HUDEP-2 (cell line): ENCODE results near the gene CCDC9.
"Not testable (repeated sequence)": the region's sequence is repeated elsewhere in the genome, so short reads cannot be mapped to it uniquely, and the experiment has no call there.

Experiments used
- DNase-seq, 76 experiments: peaks; one replicate each; lab custom pipeline; 2025; ENCODE audit not compliant: unreplicated experiment in 76 of 76; lab: John Stamatoyannopoulos, UW

The CCDC9 gene

GRCh38 chr19:47258434-47258833 is 2.1 kb downstream of the CCDC9 start:
- no peak for DNase-seq

- DNase-seq: no peak
These were observed 2.7 kb downstream of the CCDC9 start for GRCh38 chr19:47258895-47259555.

DNA sequence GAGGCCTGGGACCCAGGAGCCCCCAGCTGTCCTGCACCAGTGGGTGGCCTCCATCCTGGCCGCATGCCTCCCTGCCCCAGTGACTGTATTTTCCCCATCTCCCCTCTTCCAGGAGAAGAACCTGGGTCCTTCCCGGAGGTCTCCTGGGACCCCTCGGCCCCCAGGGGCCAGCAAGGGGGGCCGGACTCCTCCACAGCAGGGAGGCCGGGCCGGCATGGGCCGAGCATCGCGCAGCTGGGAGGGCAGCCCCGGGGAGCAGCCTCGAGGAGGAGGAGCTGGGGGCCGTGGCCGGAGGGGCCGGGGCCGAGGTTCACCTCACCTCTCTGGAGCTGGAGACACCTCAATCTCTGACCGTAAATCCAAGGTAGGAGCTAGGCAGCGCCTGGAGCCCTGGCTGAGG is 4.2 kb downstream of the CCDC9 start:
- DNase-seq: no peak

- DNase-seq: peak in 1 of 76 experiments; percentile 22
These were observed 5.8 kb downstream of the CCDC9 start for GRCh38 chr19:47261946-47262793.

DNA sequence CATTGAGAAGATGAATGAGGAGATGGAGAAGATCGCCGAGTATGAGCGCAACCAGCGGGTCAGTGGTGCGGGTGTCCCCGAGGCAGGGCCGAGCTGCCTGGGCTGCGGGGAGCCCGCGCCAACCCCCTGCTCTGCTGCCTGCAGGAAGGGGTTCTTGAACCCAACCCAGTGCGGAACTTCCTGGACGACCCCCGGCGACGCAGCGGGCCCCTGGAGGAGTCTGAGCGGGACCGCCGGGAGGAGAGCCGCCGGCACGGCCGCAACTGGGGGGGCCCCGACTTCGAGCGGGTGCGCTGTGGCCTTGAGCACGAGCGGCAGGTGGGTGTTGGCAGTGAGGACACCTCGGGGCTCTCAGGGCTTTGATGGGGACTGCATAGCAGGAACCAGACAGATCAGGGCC is 8.3 kb downstream of the CCDC9 start:
- DNase-seq: no peak

DNA sequence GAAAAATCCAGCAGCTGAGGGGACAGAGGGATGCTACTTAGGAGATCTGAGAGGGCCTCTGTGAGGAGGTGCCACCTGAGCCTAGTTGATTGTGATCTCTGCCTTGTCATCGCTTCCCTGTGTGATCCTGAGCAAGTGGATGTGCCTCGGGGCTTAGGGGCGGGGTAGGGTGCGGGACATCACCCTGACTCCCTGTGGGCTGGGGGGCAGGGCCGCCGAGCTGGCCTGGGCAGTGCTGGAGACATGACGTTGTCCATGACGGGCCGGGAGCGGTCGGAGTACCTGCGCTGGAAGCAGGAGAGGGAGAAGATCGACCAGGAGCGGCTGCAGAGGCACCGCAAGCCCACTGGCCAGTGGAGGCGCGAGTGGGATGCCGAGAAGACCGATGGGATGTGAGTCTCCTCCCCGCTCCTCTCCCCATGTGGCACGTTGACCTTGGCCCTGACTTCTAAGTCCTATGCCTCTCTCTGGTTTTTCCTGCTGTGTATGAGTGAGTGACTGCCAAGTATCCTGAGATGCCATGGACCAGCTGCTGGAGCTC is 10.1 kb downstream of the CCDC9 start:
- no peak for DNase-seq

GRCh38 chr19:47267350-47267759 is 11.0 kb downstream of the CCDC9 start:
- no peak for DNase-seq

- no peak for DNase-seq
These were observed 11.7 kb downstream of the CCDC9 start for GRCh38 chr19:47268028-47268427.

DNA sequence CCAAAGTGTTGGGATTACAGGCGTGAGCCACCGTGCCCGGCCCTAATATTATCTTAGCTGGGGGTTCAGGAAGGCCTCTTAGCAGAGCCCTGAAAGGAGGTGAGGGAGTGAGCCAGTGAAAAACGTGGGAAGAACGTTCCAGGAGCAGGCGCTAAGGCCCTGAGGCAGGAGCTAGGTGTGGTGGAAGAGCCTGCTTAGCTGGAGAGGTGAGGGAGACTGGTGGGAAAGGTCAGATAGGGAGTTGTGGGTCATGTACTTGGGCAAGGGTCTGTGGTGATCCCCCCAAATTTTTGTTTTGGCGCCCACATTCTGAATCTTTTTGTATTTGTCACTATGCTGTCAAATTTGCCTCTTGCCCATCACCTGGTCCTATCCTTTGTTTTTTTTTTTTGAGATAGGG is 13.3 kb downstream of the CCDC9 start:
- DNase-seq: no peak

DNA sequence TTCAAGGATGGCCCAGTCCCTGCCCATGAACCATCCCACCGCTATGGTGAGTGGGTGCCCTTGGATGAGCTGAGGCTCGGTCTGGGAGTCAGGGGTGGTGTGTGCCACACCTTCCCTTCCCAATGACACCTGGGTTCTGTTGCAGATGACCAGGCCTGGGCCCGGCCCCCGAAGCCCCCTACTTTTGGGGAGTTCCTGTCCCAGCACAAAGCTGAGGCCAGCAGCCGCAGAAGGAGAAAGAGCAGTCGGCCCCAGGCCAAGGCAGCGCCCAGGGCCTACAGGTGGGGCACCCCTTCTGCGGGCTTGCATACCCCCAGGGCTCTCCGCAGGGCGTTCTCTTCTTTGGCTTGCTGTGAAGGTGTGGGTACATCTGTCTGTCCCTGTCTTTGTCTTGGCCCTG is 14.1 kb downstream of the CCDC9 start:
- no peak for DNase-seq

DNA sequence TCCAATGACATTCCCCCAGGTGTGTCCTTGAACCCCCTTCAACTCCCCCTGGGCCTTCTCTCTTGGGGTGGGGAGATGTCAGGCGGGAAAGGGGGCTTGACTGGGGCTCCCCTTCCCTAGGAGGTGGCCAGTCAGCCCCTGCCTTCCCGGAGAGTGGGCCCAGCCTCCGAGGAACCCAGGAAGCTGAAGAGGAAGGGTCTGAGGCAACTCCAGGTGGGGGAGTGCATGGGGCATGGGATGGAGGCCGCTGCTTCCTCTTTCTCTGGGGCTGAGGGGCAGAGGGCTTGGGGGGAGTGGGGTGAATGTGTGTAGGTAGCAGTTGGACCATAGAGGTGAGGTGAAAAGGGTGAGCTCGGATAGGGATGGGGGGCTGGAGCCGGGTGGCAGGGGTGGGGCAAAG is 15.6 kb downstream of the CCDC9 start:
- DNase-seq: no peak

- peak in 28 of 76 experiments; percentile 28 to 87 (median 52) for DNase-seq
These were observed 16.4 kb downstream of the CCDC9 start for GRCh38 chr19:47272448-47273312.

GRCh38 chr19:47273313-47274070 is 17.2 kb downstream of the CCDC9 start:
- DNase-seq: peak in 75 of 76 experiments; percentile 45 to 96 (median 89)

DNA sequence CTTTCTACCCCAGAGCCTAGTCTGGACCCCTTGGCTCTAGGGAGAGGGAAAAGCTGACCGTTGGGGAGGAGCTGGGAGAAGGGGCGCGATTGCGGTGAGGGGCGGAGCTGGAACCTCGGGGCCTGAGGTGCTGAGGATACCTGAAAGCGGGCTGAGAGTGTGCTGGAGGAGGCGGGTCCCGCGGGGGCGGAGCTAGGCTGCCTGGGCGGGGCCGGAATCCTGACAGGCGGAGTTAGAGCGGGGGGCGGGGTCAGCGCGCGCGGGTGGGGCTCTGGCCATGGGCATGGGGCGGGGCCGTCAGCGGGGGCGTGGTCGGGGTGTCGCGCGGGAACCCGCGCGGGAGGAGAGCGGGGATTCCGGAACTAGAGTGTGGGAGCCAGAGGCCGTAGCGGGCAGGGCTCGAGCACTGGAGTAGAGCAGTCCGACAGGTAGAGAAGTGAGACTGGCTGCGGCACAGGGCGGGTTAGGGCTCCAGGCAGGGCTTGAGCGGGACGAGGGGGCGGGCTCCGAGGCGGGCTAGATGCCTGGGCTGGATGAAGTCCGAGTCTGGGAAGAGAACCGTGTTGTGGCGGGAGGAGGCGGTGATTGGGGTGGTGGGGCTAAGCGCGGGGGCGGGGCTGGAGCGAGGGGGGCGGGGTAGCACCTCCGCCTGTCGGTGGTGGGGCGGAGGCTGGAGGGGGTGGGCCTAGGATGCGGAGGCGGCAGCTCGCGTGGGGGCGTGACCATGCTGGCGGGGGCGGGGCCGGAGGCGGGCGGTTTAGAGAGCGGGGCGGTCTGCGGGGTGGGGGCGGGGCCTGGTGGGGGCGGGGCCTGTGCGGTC is 18.0 kb downstream of the CCDC9 start, which contains the start of gene INAFM1:
Gene INAFM1, plus strand, starts transcription at position 815 of the 820 bp plus-strand sequence. CDS start 35 bp downstream, outside the sequence.
- peak in 75 of 76 experiments; percentile 59 to 100 (median 97) for DNase-seq

- DNase-seq: no peak
These were observed 18.8 kb downstream of the CCDC9 start for GRCh38 chr19:47274891-47275761.

- DNase-seq: no peak
These were observed 19.6 kb downstream of the CCDC9 start for GRCh38 chr19:47275791-47276461.

GRCh38 chr19:47276513-47276912 is 20.2 kb downstream of the CCDC9 start:
- not testable (repeated sequence) for DNase-seq
